Panc1 (cell line): ENCODE measurements around the gene CNKSR3.

Experiments
- POLR2AphosphoS5 ChIP-seq: IDR thresholded peaks from 2 replicates; pipeline ENCODE4 v1.6.1; 2012; ENCODE audit warnings: mild to moderate bottlenecking, low read depth, low read length, moderate library complexity
- SIN3A ChIP-seq: IDR thresholded peaks from 2 replicates; pipeline ENCODE4 v1.6.1; 2012; ENCODE audit warnings: low read depth, mild to moderate bottlenecking, low read length, moderate library complexity, borderline replicate concordance; ENCODE audit not compliant: insufficient read depth
- TCF7L2 ChIP-seq: IDR thresholded peaks from 2 replicates; pipeline ENCODE4 v1.6.1; 2011; ENCODE audit warnings: mild to moderate bottlenecking, low read depth, low read length, inconsistent platforms
- TF ChIP-seq, protein P1 (sequence below): fragments of 450-650 bp; IDR thresholded peaks from 2 replicates; pipeline ENCODE4 v1.5.1; 2017; ENCODE audit warnings: mild to moderate bottlenecking
- TF ChIP-seq, protein P2 (sequence below), 2 experiments: IDR thresholded peaks; 2 replicates each; pipeline ENCODE4 v1.6.1; 2011 to 2012; ENCODE audit warnings: low read depth in 2 of 2, control low read depth in 1 of 2, low read length in 1 of 2, mild to moderate bottlenecking in 1 of 2, moderate library complexity in 1 of 2; ENCODE audit not compliant: insufficient read depth in 1 of 2

DNA sequence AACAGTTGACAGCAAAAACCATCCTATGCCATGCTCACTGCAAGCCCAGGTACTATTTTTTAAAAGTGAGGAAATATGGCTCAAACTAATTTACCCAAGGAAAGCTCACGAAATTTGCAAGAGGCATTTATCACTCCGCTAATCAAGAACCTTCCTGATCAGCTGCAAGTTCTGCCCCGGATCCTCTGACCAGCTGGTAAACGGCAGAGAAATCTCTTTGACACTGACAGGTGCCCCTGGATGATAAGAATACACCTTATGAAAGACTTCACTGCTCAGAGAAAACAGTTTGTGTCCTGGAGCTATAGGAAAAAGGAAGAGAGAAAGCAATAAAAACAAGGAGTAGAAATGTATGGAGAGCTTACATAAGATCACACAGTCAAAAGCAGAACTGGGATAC is 6.4 kb downstream of the CNKSR3 start:
- no peak for TF ChIP-seq POLR2AphosphoS5
- TF ChIP-seq, protein P1, sequence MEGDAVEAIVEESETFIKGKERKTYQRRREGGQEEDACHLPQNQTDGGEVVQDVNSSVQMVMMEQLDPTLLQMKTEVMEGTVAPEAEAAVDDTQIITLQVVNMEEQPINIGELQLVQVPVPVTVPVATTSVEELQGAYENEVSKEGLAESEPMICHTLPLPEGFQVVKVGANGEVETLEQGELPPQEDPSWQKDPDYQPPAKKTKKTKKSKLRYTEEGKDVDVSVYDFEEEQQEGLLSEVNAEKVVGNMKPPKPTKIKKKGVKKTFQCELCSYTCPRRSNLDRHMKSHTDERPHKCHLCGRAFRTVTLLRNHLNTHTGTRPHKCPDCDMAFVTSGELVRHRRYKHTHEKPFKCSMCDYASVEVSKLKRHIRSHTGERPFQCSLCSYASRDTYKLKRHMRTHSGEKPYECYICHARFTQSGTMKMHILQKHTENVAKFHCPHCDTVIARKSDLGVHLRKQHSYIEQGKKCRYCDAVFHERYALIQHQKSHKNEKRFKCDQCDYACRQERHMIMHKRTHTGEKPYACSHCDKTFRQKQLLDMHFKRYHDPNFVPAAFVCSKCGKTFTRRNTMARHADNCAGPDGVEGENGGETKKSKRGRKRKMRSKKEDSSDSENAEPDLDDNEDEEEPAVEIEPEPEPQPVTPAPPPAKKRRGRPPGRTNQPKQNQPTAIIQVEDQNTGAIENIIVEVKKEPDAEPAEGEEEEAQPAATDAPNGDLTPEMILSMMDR, result no peak
- TF ChIP-seq SIN3A, result no peak
- no peak for TF ChIP-seq TCF7L2
- TF ChIP-seq, protein P2, sequence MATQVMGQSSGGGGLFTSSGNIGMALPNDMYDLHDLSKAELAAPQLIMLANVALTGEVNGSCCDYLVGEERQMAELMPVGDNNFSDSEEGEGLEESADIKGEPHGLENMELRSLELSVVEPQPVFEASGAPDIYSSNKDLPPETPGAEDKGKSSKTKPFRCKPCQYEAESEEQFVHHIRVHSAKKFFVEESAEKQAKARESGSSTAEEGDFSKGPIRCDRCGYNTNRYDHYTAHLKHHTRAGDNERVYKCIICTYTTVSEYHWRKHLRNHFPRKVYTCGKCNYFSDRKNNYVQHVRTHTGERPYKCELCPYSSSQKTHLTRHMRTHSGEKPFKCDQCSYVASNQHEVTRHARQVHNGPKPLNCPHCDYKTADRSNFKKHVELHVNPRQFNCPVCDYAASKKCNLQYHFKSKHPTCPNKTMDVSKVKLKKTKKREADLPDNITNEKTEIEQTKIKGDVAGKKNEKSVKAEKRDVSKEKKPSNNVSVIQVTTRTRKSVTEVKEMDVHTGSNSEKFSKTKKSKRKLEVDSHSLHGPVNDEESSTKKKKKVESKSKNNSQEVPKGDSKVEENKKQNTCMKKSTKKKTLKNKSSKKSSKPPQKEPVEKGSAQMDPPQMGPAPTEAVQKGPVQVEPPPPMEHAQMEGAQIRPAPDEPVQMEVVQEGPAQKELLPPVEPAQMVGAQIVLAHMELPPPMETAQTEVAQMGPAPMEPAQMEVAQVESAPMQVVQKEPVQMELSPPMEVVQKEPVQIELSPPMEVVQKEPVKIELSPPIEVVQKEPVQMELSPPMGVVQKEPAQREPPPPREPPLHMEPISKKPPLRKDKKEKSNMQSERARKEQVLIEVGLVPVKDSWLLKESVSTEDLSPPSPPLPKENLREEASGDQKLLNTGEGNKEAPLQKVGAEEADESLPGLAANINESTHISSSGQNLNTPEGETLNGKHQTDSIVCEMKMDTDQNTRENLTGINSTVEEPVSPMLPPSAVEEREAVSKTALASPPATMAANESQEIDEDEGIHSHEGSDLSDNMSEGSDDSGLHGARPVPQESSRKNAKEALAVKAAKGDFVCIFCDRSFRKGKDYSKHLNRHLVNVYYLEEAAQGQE (IDR thresholded peaks at IDR 0.05; ENCODE audit: insufficient read depth in 1 of 2, low read depth in 2 of 2, low read length in 1 of 2), result no peak
